Measurements from ENCODE around the gene DMD.

DMD gene

GRCh38 chrX:32176510-32176909 lies 1034.8 kb downstream of the DMD start:
- DNase-seq = no peak

GRCh38 chrX:32170481-32170880 lies 1040.9 kb downstream of the DMD start:
- no peak for DNase-seq

- DNase-seq = no peak
Observed at GRCh38 chrX:32155044-32155638, 1056.2 kb downstream of the DMD start.

DNA sequence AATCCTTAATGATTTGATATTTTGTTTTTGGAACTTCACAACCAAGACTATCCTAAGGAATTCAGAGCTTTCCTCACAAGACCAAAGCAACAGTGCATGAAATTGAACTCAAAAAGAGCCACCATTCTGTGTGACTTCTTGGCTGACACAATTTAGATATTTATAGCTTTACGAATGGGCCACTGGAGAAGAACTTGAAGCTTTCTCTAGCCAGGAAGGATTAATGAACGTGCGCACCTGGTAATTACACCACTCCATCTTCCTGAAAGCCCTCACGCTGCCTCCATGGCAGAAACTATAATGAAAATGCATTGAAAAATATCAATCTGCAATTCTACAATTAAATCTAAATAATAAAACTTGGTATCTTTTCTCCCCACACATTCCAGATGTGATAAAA lies 1057.8 kb downstream of the DMD start:
- no peak for DNase-seq

DNA sequence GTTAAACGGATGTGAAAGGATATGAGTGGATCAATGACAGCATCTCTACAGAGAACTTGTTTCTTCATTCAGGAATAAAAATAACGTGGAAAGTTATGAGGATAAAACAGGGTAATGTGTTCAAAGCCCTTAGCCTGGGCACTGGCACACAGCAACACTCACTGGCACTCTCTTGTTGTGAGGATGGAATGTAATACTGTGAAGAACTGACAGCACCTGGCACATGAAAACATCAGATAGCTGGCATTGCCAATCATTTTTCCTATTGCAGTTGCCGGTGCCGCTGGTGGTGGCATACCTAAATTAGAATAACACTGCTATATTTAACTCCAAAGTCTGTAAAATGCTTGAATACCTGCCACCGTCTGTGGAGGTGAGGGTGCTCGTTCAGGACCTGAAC lies 1061.2 kb downstream of the DMD start:
- DNase-seq = no peak

GRCh38 chrX:32141841-32142240 lies 1069.5 kb downstream of the DMD start:
- no peak for DNase-seq

DNA sequence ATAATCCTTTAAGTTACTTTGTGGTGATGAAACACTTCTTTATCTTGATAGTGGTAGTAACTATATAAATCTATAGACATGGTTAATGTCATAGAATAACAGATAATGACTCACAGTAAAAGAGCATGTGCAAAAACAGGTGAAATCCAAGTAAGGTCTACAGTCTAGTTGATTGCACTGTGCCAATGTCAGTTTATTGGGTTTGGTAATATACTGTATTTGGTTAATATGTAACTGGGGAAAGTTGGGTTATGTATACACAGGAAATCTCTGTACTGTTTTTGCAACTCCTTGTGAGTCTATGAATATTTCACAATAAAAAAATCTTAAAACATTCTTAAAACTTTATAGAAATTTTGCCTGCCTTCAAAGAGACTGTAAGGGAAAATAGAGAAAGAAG lies 1071.9 kb downstream of the DMD start:
- no peak for DNase-seq

DNA sequence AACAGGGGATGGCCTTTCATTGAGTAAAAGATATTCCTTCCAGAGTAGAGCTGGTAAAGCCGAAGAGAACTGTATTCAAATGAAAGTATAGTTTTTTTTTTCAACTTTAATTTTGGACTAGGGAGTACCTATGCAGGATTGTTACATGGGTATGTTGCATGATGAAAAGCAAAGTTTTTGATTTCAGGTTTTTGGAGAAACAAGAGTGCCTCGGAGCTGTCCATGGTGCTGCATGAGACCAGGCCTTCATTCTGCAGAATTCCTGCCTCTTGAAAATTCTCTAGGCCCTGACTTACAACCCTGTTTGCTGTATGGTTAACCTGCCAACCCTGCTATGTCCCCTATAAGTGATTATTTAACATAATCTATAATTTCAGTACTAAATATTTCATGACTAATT lies 1073.8 kb downstream of the DMD start:
- no peak for DNase-seq

DNA sequence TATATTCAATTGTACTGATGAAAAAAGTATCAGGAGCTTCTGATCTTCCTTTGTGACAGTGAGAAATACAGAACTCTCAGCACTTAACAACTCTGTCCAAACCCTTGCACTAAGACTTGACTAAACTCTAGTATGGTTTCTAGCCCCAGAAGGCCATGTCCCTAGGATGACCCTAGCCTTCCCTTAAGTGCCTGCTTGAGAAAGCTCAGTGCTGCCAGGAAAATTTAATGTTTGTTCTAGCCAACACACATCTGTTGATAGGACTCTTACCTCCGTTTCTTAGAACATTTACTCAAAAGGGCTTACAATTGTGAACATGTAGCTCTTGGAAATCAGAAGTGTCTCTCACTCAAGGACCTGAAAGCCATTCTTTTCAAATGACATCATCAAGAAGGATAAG lies 1084.4 kb downstream of the DMD start:
- no peak for DNase-seq

GRCh38 chrX:32118832-32119231 lies 1092.5 kb downstream of the DMD start:
- DNase-seq = no peak

DNA sequence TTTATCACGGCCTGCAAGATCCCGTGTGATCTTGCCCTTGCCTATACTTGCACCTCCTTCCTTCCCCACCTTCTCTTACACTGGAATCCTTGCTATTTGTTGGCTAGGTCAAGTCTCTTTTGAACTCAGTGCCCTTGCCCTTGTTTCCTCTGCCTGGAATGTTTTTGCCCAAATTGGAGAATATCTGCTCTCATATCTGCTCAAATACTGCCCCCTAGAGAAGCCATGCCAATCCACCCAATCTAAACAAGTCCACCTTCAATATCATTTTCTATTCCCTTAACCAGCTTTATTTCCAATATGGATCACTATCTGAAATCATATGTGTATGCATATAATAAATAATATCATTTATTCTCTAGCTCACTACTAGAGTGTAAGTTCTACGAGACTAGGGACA lies 1095.3 kb downstream of the DMD start:
- no peak for DNase-seq

- no peak for DNase-seq
Observed at GRCh38 chrX:32087663-32088062, 1123.7 kb downstream of the DMD start.

DNA sequence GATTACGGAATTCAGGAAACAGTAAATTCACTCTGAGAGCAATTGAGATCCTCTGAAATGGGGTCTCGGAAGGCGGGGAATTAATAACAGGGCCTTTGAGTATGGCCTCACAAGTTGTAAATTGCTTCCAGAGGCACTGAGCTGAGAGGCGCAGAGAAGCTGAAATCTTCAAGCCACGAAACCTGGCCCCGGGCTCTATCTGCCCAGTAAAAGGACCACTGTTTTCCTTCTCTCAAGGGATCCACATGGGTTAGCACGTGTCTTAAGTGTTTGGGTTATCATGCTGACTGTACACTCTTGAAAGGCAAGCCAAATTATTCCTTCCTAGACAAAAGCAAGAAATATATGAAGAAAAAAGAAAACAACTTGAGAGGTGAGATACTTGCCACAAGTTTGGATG lies 1126.6 kb downstream of the DMD start:
- no peak for DNase-seq

- DNase-seq = no peak
Observed at GRCh38 chrX:32048285-32048684, 1163.1 kb downstream of the DMD start.

DNA sequence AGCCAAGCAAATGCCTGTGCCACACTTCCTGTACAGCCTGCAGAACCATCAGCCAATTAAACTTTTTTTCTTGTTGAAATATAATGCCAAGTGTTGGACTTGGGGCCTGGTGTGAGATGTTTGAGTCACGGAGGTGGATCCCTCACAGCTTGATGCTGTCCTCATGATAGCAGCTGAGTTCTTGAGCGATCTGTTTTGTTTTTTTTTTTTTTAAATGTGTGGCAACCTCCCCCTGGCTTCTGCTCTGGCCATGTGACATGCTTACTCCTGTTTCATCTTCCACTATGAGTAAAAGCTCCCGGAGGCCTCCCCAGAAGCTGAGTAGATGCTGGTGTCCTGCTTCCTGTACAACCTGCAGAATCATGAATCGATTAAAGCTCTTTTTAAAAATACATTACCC lies 1166.2 kb downstream of the DMD start:
- DNase-seq = no peak

DNA sequence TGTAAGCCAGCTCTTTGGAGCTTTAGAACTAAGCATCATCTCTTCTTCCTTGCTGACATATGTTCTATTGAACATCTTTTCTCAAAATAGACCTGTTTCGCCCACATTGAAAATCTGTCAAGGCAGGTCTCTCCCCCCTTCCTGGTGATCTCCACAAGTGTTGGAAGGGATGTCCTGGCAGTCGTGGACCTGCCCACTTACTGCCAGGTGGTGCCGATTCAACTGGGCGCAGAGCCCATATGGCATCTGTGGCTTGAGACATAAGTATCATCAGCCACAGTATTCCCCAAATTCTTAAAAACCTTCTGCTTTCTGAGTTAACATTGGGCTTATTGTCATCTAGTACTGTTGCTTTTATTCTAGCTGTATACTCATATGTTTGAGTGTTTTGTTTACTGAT lies 1170.2 kb downstream of the DMD start:
- DNase-seq = no peak

- no peak for DNase-seq
Observed at GRCh38 chrX:32026772-32027171, 1184.6 kb downstream of the DMD start.

DNA sequence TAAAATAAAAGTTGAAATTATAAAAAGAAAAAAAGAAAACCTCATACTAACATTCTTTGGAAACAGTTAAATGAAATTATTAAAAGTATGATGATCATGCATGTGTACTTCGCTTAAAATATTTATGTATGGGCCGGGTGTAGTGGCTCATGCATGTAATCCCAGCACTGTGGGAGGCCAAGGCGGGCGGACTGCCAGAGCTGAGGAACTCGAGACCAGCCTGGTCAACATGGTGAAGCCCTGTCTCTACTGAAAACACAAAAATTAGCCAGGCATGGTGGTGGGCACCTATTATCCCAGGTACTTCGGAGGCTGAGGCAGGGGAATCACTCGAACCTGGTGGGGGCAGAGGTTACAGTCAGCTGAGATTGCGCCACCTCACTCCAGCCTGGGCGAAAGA lies 1187.3 kb downstream of the DMD start:
- DNase-seq = no peak

- no peak for DNase-seq
Observed at GRCh38 chrX:32016195-32016594, 1195.2 kb downstream of the DMD start.

DNA sequence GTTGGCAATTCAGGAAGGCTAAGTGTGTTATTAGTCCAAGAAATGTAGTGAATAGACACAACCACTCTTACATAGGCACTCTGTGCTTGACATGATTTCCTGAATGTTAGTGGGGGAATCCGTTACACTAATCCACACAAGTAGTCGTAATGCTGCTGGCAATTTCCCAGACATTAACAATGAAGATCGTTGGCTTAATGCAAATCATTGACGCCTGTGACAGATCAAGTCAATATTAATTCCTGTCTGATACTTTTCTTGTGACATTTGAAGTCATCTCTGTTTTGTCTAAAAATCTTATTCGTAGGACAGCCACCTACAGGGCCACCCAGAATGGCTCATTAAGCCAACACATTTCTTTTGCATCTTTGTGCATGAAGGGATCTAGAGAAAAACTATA lies 1200.4 kb downstream of the DMD start:
- DNase-seq = no peak

- no peak for DNase-seq
Observed at GRCh38 chrX:32010212-32010611, 1201.1 kb downstream of the DMD start.

DNA sequence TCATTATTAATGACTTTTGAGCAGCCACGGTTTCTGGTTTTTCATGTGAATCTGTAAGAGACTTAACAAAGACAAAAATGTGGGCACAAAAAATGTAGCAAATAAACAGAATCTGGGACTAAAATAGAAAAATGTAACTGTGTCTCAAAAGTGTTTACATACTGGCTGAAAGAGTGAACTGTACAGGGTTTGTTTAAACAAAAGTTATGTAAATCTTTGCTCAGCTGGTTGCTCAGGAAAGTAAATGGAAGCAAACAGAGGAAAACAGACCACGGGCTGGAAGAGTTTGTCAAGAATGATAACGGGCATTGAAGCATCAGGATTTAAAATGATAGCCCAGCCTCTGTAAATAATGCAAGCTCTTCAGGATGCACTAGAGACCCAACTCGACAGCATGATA lies 1217.7 kb downstream of the DMD start:
- no peak for DNase-seq

- DNase-seq = no peak
Observed at GRCh38 chrX:31988975-31989374, 1222.4 kb downstream of the DMD start.

DNA sequence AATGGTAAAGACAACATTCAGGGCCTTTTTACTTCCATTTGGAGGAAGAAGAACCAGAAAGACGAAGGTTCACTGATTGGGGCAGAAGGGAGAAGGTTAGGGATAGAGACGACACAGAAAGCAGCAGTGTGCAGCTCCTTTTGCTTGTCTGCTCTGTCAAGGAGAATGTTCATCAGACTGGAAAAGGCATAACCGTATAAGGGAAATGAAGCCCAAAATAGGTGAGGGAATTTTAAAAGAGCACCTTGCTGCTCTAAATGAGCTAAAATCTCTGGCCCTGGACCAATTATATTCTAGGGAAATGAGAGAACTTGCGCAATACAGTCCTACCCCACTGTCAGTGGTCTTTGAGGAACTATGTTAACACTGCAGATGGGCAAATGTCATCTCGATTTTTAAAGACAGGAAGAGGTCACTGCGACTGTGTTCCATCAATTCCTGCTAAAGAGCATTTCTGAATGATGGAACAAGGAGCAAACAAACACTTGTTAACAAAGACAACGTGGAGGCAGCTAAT lies 1229.7 kb downstream of the DMD start:
- DNase-seq = no peak

DNA sequence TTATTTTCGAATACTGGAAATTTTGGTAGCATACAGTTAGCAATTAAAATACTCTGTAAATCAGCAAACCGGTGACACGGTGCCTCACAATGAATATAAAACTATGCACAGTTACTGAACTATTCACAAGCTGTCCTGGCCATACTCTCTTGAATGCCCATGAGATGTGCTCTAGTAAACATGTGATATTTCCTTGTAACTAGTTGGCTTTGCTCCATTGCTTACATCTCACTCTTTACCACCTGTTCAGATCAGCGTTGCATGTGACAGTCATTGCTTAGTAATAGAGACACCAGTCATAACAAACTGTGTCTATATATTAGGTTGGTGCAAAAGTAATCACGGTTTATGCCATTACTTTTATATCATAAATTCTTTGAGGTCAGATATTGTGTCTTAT lies 1241.6 kb downstream of the DMD start:
- no peak for DNase-seq

GRCh38 chrX:31962256-31962655 lies 1249.1 kb downstream of the DMD start:
- DNase-seq = no peak

Data from NK-92 treated with Interleukin-12 subunit alpha and Interleukin-12 subunit beta, amount 100 ng/mL, for 24 hours (cell line).